B cell (primary cell): Measurements from ENCODE around the gene KIF26B.

Source experiments
- CTCF ChIP-seq: fragments of 200-600 bp; IDR thresholded peaks from one replicate; pipeline ENCODE4 v1.8.0; 2022; ENCODE audit warnings: antibody characterized with exemption, mild to moderate bottlenecking
- EZH2 ChIP-seq: IDR thresholded peaks from 2 replicates; pipeline ENCODE4 v1.6.1; 2012; ENCODE audit warnings: borderline replicate concordance, low read depth, mild to moderate bottlenecking, moderate library complexity, low read length; ENCODE audit not compliant: insufficient read depth, poor library complexity, severe bottlenecking

DNA sequence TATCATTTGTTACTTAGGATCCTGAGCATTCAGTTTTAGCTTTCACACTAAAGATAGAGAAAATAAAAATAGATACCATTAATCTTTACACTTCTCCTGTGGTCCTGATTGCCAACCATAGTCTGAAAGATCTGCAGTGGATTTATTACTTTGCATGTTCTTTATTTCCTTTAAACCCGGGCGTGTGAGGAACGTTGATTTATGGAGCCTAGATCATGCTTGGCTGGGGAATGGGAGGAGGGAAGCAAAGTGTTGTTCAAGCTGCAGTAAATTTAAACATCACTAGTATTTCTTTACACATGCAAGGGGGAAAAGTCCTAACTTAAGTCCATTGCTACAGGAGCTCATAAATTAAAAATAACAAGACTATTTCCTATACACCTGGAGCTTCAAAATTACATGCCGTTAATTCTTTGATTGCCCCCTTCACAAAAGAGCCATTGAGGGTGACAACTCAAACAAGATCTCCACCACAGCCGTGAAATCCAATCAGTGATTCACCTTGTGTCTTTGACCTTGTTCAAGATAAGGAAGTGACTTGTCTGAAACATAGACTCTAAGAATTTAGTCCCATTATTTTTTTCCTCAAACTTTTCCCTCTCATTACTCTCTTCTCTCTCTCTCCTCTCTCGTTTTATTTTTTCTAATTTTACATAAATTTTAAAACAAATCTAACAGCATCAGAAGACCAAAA lies 282.7 kb downstream of the KIF26B start:
- TF ChIP-seq CTCF (no peak), EZH2 (no peak)
